ENCODE measurements around the gene FADS3. TPM values are rescaled to one million over a fixed set of nuclear protein-coding genes. Genes with fewer than 3 reads are reported as not detected.

FADS3 gene
- total and polyA plus RNA-seq, 2 of the 13 experiments (the other 11 are each of a cell fraction or from before 2014, with no cell fraction given): 13.4 to 23.2 TPM

GRCh38 chr11:61899146-61899841, 7.9 kb upstream of the FADS3 start (continued):
- TF ChIP-seq, protein P1, sequence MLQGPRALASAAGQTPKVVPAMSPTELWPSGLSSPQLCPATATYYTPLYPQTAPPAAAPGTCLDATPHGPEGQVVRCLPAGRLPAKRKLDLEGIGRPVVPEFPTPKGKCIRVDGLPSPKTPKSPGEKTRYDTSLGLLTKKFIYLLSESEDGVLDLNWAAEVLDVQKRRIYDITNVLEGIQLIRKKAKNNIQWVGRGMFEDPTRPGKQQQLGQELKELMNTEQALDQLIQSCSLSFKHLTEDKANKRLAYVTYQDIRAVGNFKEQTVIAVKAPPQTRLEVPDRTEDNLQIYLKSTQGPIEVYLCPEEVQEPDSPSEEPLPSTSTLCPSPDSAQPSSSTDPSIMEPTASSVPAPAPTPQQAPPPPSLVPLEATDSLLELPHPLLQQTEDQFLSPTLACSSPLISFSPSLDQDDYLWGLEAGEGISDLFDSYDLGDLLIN (CRISPR knock-in tag; IDR thresholded peaks at IDR 0.05; ENCODE audit: borderline replicate concordance): no peak
- TF ChIP-seq, protein P2, sequence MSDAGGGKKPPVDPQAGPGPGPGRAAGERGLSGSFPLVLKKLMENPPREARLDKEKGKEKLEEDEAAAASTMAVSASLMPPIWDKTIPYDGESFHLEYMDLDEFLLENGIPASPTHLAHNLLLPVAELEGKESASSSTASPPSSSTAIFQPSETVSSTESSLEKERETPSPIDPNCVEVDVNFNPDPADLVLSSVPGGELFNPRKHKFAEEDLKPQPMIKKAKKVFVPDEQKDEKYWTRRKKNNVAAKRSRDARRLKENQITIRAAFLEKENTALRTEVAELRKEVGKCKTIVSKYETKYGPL (CRISPR knock-in tag; IDR thresholded peaks at IDR 0.05): no peak
- no peak for TF ChIP-seq FIP1L1 (IDR thresholded peaks at IDR 0.05; ENCODE audit: borderline replicate concordance, insufficient read depth, low read depth, low read length)
- no peak for TF ChIP-seq ZNF720 (CRISPR knock-in tag; IDR thresholded peaks at IDR 0.05)
- peak; percentile 89 for TF ChIP-seq TAF15 (IDR thresholded peaks at IDR 0.05; ENCODE audit: low read depth, low read length, poor library complexity, severe bottlenecking)
- no peak for TF ChIP-seq POGK (CRISPR knock-in tag; conservative IDR thresholded peaks at IDR 0.05)
- TF ChIP-seq EP300 (IDR thresholded peaks at IDR 0.05; ENCODE audit: low read depth in 2 of 2, low read length in 2 of 2): no peak
- TF ChIP-seq EP300 (CRISPR knock-in tag; IDR thresholded peaks at IDR 0.05; ENCODE audit: borderline replicate concordance): no peak
- no peak for TF ChIP-seq SP2 (CRISPR knock-in tag; IDR thresholded peaks at IDR 0.05)
- TF ChIP-seq ZNF784 (CRISPR knock-in tag; IDR thresholded peaks at IDR 0.05; ENCODE audit: borderline replicate concordance): no peak
- TF ChIP-seq TBL1XR1 (IDR thresholded peaks at IDR 0.05; ENCODE audit: borderline replicate concordance, low read length, partially characterized antibody): no peak
- TF ChIP-seq NONO (IDR thresholded peaks at IDR 0.05): no peak
- peak; percentile 88 for TF ChIP-seq NONO (CRISPR knock-in tag; conservative IDR thresholded peaks at IDR 0.05)
- no peak for TF ChIP-seq NR1H2 (CRISPR knock-in tag; IDR thresholded peaks at IDR 0.05; ENCODE audit: borderline replicate concordance, low read depth)
- TF ChIP-seq GZF1 (CRISPR knock-in tag; IDR thresholded peaks at IDR 0.05): no peak
- no peak for TF ChIP-seq ZKSCAN5 (CRISPR knock-in tag; IDR thresholded peaks at IDR 0.05)
- TF ChIP-seq SYNCRIP (IDR thresholded peaks at IDR 0.05; ENCODE audit: insufficient read depth, low read depth, low read length): no peak
- TF ChIP-seq WIZ (CRISPR knock-in tag; IDR thresholded peaks at IDR 0.05): no peak
